ENCODE data around the gene TPK1.

The TPK1 gene

DNA sequence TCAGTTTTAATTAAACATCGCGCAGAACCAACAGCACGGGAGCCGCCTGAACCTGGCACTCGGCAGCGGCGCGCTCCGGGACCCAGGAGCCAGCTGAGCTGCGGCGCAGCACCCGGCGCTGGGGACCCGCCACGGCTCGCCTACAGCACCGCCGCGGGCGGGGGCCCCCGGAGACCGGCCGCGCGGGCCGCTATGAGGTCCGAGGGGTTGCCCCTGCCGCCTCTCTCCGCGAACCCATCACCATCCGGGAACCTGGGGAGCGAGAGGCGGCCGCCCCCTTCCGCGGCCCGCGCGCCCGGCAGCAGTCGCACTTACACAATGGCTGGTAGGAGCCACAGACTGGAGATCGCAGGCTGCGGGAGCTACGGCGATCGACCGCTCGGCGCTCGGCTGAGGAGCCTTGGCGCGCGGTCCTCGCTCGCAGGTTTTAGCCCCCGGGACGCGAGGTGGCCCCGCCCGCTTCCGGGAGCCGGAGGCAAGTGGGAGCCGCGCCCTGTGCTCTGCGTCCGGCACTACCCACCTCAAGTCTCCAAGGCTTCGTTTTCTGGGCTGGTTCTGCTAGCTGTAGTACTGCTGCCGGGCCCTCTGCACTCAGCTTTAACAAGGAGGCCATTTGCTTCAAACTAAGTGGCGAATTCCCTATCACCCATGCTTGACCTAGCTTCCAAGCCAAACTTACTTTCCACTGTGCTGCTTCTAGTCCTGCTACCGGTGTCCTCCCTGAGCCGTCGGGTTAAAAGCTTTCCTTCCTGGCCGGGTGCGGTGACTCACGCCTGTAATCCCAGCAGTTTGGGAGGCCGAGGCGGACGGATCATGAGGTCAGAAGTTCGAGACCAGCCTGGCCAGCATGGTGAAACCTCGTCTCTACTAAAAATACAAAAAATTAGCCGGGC is at the start of gene TPK1:
TSS of gene TPK1 (minus strand) at position 402 of the 893 bp plus-strand sequence. CDS start 451 bp downstream, outside the sequence.
- DNase-seq, result peak; percentile 95

DNA sequence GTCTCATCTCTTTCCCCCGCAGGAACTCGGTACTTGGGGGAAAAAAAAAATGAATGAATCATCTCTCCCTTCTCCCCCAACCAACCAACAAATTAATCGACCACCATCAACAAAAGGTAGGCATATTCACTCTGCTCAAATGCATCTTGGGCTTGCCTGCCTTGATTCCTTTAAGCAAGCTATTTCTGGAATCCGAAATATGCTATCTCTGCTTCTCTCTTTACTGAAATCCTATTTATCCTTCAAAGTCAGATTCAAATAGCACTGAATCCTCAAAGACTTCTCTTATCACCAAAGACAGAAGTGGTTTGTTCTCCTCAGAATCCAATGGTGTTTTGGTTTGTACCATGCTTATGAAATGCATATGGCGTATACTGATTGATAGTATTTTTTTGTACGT is 49.6 kb upstream of the TPK1 start:
- no peak for DNase-seq

- DNase-seq, result no peak
These were observed 49.0 kb upstream of the TPK1 start for GRCh38 chr7:144884896-144885295.

DNA sequence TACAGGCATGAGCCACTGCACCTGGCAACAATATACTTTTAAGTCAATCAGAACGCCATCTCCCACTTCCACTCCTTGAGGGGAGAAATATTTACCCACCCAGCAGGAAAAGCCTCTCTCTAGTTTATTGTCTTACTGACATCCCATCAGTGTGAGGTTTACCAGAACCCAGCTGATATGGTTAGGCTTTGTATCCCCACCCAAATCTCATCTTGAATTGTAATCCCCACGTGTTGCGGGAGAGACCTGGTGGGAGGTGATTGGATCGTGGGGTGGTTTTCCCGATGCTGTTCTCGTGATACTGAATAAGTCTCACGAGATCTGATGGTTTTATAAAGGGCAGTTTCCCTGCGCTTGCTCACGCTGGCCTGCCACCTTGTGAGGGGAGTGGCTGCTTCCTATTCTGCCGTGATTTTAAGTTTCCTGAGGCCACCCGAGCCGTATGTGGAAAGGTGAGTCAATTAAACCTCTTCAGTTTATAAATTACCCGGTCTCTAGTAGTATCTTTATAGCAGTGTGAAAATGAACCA is 37.5 kb upstream of the TPK1 start:
- no peak for DNase-seq

DNA sequence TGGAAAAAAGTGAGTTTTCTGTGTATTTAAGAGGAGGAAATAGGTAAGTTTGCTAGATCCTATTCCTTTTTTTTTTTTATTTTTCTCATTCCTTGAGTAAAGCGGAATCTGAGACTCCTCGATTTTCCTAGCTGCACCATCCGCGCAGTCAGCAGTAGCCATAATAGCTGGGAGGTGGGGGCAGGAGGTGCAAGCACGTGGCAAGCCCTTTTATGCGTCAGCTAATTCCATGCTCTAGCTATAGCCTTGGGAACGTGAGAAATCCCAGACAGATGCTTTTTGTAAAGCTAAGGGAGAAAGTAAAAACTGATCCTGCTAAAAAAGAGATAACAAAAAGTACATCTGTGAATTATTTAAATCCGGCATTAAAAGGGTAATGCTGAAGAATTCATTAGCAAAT is 33.2 kb upstream of the TPK1 start:
- no peak for DNase-seq

DNA sequence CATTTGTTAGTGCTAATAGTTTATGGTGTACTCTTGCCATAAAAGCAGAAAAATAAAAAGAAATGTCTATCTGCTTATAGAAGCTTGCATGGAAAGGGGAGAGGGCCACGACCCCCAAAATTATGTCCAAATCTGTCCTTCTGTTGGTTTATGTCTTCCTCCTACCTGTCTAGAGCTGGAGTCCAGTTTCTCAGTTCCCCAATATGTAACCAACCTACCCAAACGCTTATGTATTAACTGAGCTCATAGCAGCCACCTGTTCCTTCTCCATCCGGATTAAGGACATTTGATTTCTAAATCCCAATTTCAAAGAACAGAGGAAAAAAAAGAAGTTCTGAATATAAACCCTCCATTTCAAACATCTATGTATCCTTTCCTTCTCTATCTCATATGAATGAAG is 30.3 kb upstream of the TPK1 start:
- no peak for DNase-seq

DNA sequence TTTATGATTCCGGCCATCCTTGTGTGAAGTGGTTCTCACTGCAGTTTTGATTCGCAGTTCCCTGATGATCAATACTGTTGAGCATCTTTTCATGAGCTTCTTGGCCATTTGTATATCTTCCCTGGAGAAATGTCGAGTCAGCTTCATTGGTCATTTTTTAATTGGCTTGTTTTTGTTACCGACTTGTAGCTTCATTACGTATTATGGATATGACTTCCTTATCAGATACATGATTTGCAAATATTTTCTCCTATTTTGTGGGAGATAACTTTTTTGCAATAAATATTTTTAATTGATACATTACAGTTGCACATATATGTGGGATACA is 27.4 kb upstream of the TPK1 start:
- no peak for DNase-seq

- no peak for DNase-seq
These were observed 26.9 kb upstream of the TPK1 start for GRCh38 chr7:144862612-144863319.

- DNase-seq, result no peak
These were observed 23.9 kb upstream of the TPK1 start for GRCh38 chr7:144859739-144860138.

DNA sequence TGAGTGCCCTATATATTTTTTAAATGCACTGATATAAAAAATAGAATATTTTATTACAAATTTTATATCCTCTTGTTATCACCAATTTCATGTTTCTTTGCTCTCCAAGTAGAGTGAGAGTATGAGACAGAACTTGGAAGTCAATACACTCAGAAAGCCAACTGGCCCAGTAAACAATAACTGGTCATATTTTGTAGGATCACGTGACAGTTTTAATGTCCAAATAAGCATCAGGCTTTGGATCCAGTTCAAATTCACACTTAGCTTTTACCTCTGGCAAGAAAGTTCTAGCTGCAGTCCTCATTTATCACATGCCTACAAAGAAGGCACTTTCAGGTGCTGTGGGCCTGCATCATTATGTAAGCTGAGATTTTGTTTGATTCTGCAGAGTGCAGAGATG is 21.6 kb upstream of the TPK1 start:
- no peak for DNase-seq

- no peak for DNase-seq
These were observed 19.1 kb upstream of the TPK1 start for GRCh38 chr7:144854839-144855424.

DNA sequence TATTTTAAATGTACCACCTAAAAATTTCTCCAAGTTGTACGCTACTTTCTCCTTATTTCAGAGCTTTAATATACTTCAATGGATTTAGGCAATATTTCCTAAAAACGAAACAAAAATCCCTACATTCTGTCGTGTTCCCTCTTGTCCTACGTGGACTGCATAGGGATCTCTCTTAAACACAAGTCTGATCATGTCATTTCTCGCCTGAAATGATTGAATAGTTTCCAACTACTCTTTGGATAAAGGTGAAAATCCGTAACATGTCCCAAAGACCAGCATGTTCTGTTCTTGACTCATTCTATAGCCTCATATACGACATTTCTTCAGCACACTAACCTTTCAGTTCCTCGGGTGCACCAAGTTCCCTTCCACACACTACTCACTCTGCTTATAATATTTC is 17.7 kb upstream of the TPK1 start:
- no peak for DNase-seq

GRCh38 chr7:144848078-144848477 is 12.2 kb upstream of the TPK1 start:
- no peak for DNase-seq

DNA sequence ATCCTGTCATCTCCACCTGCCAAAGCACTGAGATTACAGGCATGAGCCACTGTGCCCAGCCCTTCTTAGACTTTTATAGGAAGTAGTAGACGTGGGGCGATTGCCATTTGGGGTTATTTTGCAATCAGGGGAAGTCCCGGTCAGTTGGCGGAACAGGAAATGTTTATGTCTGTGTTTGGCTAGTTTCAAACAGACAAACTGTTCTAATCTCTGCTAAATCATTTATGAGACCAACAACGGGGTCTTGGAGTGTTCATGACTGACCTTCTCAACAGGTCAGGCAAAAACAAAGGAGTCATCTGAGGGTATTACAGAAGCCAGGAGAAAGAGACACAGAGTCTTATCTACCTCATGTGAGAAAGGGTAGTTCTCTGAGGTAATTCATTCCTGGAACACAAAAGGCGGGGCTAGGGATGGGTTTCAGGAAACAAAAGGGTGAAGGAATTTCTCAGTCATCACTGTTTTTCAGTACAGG is 6.6 kb upstream of the TPK1 start:
- DNase-seq, result peak; percentile 76

- DNase-seq, result no peak
These were observed 641 bp upstream of the TPK1 start for GRCh38 chr7:144836545-144836842.

DNA sequence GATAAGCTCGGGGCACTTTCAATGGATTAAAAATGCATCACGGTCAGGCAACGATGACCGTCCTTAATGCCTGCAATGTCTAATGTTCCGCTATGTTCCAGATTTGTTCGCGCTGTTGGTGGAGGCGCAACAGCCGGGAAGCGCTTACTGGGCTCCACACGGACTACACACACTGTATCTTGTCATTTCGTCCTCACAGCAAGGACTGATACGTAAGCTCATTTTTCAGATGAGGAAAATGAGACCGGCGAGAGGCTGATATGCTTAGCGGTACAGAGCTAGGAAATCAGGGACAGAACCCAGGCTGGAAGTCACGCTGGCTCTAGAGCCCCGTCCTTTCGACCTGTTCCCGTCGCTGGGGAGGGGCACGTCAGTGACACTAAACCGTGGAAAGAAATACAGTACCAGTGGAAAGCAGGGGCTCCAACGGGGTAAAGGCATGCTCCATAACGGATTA is 670 bp downstream of the TPK1 start:
- DNase-seq, result no peak

- DNase-seq, result no peak
These were observed 1.2 kb downstream of the TPK1 start for GRCh38 chr7:144834641-144835144.

DNA sequence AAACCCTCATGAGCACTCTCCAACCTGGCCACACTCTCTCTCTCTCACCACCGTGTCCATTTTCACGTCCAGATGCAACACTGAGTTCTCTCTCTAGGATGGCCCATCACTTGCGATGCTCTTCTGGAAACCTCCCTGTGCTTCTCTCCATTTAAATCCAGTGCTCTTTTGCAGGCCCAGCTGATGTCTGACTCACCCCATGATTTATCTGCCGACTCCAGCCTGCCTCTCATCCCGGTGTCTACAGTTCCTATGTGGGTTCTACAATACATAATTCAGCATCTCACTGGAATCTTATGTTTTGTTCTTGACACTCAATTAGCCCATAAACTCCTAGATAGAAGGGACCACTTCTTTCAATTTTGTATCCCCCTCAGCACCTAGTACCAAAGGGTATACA is 5.0 kb downstream of the TPK1 start:
- peak; percentile 72 for DNase-seq

- peak; percentile 69 for DNase-seq
These were observed 5.6 kb downstream of the TPK1 start for GRCh38 chr7:144830024-144830785.

- DNase-seq, result peak; percentile 90
These were observed 8.2 kb downstream of the TPK1 start for GRCh38 chr7:144827621-144828020.

DNA sequence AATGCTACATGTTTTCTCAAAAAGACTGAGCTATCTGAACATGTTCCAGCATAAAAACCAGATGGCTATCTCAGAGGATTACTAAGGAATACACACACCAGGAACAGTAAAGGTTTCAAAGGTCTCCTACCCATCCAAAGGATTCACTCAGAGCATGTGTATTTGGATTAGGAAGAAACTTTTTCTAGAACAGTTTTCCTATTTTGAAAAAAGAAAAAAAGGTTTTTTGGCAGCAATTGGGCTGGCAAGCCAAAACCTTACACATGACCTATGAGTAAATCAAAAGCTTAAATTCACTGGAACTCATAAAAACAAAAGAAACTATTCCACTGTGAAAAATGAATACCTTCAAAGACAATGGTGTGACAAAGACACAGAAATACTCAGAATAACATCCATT is 9.6 kb downstream of the TPK1 start:
- DNase-seq, result no peak

DNA sequence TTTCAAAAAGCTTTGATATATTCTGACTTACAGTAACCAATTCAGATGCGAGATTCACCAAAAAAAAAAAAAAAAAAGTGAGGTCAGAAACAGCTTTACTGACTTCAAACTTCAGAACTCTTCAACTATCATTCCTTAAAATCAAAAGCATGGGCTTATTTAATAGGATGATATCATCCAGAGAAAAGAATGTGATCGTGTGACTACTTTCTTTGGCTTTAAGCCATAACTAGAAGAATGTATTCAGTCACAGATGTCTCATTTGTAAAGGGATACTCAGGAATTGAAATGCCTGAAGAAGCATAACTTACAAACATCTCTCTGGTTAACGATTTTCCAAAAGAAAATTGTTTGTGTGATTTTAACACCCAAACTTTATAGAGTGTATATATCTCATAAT is 11.5 kb downstream of the TPK1 start:
- DNase-seq, result peak; percentile 60

GRCh38 chr7:144822223-144822622 is 13.6 kb downstream of the TPK1 start:
- no peak for DNase-seq
